MCF 10A (cell line): ENCODE data around the gene REXO4. TPM values are rescaled to one million over a fixed set of nuclear protein-coding genes. Genes with fewer than 3 reads are reported as not detected.

ENCODE experiments used
- BruUV-seq: library from RNA; stranded (reverse); fragments of 400-500 nt; replicated peaks from 2 replicates; lab custom pipeline; 2021; lab: Mats Ljungman, UMichigan
- CTCF ChIA-PET: fragments of 300-600 bp; sonication (Branson Sonifier 250); formaldehyde crosslinking; extraction: SDS; loops from one replicate; lab custom pipeline; 2021; ENCODE audit warnings: antibody characterized with exemption, inconsistent platforms; lab: Yijun Ruan, JAX
- POLR2A ChIA-PET: fragments of 300-600, 350-650 bp; sonication (Branson Sonifier 250); formaldehyde crosslinking; extraction: SDS; loops from one replicate; lab custom pipeline; 2020; ENCODE audit warnings: antibody characterized with exemption, inconsistent platforms; lab: Yijun Ruan, JAX
- DNase-seq: peaks from one replicate; pipeline ENCODE4 v3.0.0-alpha.2; 2018; ENCODE audit not compliant: unreplicated experiment
- H3K27ac Mint-ChIP-seq: one replicate; pipeline ENCODE4 v1.8.0; 2022; ENCODE audit warnings: mild to moderate bottlenecking, low read depth, mixed read lengths; ENCODE audit not compliant: unreplicated experiment
- H3K27me3 Mint-ChIP-seq: one replicate; pipeline ENCODE4 v1.8.0; 2022; ENCODE audit warnings: mixed read lengths; ENCODE audit not compliant: insufficient read depth, unreplicated experiment
- H3K36me3 Mint-ChIP-seq: one replicate; pipeline ENCODE4 v1.8.0; 2022; ENCODE audit warnings: mild to moderate bottlenecking, moderate library complexity, mixed read lengths; ENCODE audit not compliant: insufficient read depth, unreplicated experiment
- H3K4me1 Mint-ChIP-seq: one replicate; pipeline ENCODE4 v1.8.0; 2022; ENCODE audit warnings: mixed read lengths; ENCODE audit not compliant: insufficient read depth, unreplicated experiment
- H3K4me3 Mint-ChIP-seq: one replicate; pipeline ENCODE4 v1.8.0; 2022; ENCODE audit warnings: mild to moderate bottlenecking, moderate library complexity, mixed read lengths; ENCODE audit not compliant: unreplicated experiment
- H3K9me3 Mint-ChIP-seq: one replicate; pipeline ENCODE4 v1.8.0; 2022; ENCODE audit warnings: mixed read lengths; ENCODE audit not compliant: unreplicated experiment
- intact Hi-C: fragments of 100-400 bp; cut with micrococcal nuclease; formaldehyde crosslinking; loops from 2 replicates; pipeline ENCODE4 v1.14.1; 2022
- total RNA-seq: library from RNA; stranded (reverse); gene quantifications from 2 replicates; pipeline ENCODE4 v1.2.3, GENCODE V29; 2022
- TF ChIP-seq, protein P1 (sequence below): fragments of 200-600 bp; IDR thresholded peaks from one replicate; pipeline ENCODE4 v1.8.0; 2022; ENCODE audit warnings: antibody characterized with exemption, mild to moderate bottlenecking; ENCODE audit not compliant: unreplicated experiment

REXO4 gene
- total RNA-seq, 1 experiment from 2014 or later: 38.1 TPM

DNA sequence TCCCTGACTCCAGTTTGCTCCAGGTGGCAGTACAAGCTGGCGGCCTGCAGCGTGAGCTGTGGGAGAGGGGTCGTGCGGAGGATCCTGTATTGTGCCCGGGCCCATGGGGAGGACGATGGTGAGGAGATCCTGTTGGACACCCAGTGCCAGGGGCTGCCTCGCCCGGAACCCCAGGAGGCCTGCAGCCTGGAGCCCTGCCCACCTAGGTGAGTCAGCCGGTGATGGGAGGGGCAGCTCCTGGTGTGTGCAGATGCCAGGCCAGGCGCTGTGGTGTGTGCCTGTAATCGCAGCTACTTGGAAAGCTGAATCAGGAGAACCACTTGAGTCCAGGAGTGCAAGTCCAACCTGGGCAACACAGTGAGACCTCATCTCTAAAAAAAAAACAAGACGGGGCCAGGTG lies 31.9 kb upstream of the REXO4 start:
- Mint-ChIP-seq H3K4me1 (no peaks in the 10 kb centered on the region), H3K9me3 (no peaks in the 10 kb centered on the region), H3K27ac (no peak overlapping the region), H3K27me3 (peaks cover 15% of the 10 kb centered on the region), H3K36me3 (no peaks in the 10 kb centered on the region), H3K4me3 (no peak overlapping the region)
- ChIA-PET POLR2A (interaction anchor here (1.0 to 1.3 kb wide), 2 partner anchors 10 to 14 kb away, joined by 3 to 7 read pairs; partner anchors contain the start of gene CACFD1), CTCF (interaction anchor here (1.0 to 1.8 kb wide), 2 partner anchors 13 to 20 kb away, joined by 3 to 4 read pairs; no protein-coding TSS in a partner anchor)
- no TSS peak for BruUV-seq
- intact Hi-C loops: no loop called here
- TF ChIP-seq, protein P1, sequence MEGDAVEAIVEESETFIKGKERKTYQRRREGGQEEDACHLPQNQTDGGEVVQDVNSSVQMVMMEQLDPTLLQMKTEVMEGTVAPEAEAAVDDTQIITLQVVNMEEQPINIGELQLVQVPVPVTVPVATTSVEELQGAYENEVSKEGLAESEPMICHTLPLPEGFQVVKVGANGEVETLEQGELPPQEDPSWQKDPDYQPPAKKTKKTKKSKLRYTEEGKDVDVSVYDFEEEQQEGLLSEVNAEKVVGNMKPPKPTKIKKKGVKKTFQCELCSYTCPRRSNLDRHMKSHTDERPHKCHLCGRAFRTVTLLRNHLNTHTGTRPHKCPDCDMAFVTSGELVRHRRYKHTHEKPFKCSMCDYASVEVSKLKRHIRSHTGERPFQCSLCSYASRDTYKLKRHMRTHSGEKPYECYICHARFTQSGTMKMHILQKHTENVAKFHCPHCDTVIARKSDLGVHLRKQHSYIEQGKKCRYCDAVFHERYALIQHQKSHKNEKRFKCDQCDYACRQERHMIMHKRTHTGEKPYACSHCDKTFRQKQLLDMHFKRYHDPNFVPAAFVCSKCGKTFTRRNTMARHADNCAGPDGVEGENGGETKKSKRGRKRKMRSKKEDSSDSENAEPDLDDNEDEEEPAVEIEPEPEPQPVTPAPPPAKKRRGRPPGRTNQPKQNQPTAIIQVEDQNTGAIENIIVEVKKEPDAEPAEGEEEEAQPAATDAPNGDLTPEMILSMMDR: no peak
- DNase-seq: peak; percentile 79

DNA sequence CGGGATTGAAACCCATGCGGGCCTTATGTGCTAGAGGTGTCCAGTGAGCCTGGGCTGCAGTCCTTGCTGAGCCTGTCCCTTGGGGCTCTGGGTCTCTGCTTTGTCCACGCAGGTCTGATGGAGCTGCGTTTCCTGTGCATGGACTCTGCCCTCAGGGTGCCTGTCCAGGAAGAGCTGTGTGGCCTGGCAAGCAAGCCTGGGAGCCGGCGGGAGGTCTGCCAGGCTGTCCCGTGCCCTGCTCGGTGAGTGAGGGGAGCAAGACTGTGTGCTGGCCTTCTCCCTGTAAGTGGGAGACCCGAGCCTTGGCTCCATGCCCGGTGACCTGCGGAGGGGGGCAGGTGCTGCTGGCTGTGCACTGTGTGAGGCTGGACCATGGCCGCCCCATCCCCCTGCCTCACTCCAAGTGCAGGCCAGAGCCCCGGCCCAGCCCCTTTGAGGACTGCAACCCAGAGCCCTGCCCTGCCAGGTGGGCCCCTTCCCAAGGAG lies 30.7 kb upstream of the REXO4 start:
- Mint-ChIP-seq H3K9me3 (no peaks in the 10 kb centered on the region), H3K27me3 (peaks cover 15% of the 10 kb centered on the region), H3K4me3 (no peak overlapping the region), H3K36me3 (no peaks in the 10 kb centered on the region), H3K4me1 (no peaks in the 10 kb centered on the region), H3K27ac (no peak overlapping the region)
- ChIA-PET POLR2A (no interaction called here), CTCF (interaction anchor here (0.6 kb wide), 1 partner anchor 46 kb away, joined by 3 read pairs; no protein-coding TSS in a partner anchor)
- TF ChIP-seq, protein P1: no peak
- BruUV-seq: no TSS peak
- DNase-seq: no peak
- intact Hi-C loops: no loop called here

DNA sequence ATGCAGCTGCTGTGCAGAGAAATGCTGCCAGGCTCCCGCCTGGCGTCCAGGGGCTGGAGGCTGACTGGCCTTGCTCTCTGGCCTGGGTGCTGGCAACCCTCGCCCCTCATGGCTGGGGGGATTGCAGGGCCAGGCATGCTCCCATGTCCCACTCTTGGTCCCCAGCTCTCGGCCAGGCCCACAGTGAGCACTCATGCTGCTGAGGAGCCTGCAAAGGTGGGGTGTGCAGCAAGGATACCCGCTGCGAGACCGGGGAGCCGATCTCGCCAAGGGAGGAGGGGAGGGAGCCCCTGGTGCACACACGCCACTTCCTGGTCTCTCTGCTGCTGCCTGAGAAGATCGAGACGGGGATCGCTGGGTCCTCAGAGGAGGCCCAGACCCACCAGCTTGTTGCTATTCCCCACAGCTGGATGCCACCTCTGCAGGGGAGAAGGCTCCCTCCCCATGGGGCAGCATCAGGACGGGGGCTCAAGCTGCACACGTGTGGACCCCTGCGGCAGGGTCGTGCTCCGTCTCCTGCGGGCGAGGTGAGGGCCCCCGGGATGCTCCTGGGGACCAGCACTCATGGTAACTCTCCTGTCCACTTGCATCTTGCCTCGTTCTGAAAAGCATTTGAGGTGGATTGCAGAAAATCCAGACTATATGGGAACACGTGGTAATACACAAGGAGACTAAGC lies 27.6 kb upstream of the REXO4 start:
- no peak overlapping the region for H3K4me3 Mint-ChIP-seq
- POLR2A ChIA-PET: interaction anchor here (1.5 to 1.8 kb wide), 2 partner anchors 14 to 69 kb away, joined by 5 read pairs; partner anchors contain the start of gene CACFD1
- no peak for DNase-seq
- no peak overlapping the region for H3K27ac Mint-ChIP-seq
- CTCF ChIA-PET: interaction anchor here (1.4 to 1.6 kb wide), 2 partner anchors 8 to 25 kb away, joined by 3 to 4 read pairs; no protein-coding TSS in a partner anchor
- no peaks in the 10 kb centered on the region for H3K9me3 Mint-ChIP-seq
- TF ChIP-seq, protein P1: no peak
- no peaks in the 10 kb centered on the region for H3K36me3 Mint-ChIP-seq
- intact Hi-C loops: no loop called here
- no peaks in the 10 kb centered on the region for H3K4me1 Mint-ChIP-seq
- peaks cover 15% of the 10 kb centered on the region for H3K27me3 Mint-ChIP-seq
- no TSS peak for BruUV-seq

DNA sequence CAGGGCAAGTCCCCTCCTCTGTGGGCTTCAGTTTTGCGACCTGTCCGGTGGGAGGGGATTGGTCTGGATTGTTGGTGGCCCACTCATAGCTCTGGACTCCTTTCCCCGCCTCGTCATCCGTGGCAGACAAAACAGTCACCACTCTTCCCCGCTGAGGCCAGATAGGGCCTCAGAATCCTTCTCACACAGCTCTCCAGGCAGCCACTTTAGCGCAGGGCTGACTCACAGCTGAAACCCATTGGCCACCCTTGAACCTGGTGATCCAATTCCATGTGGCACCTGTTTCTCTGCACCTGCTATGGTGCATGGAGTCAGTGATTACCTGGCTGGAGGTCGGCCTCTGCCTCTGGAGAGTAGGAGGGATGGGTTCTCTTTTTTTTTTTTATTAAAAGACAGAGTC lies 26.2 kb upstream of the REXO4 start:
- CTCF ChIA-PET: interaction anchor here (0.5 to 1.6 kb wide), 3 partner anchors 10 to 355 kb away, joined by 3 read pairs; no protein-coding TSS in a partner anchor
- no peak overlapping the region for H3K27ac Mint-ChIP-seq

More for the DNA sequence above, 26.2 kb upstream of the REXO4 start:
- TF ChIP-seq, protein P1: no peak
- intact Hi-C loops: no loop called here
- Mint-ChIP-seq H3K27me3 (peaks cover 15% of the 10 kb centered on the region), H3K4me3 (no peak overlapping the region), H3K36me3 (no peaks in the 10 kb centered on the region), H3K4me1 (no peaks in the 10 kb centered on the region), H3K9me3 (no peaks in the 10 kb centered on the region)
- BruUV-seq: no TSS peak
- no peak for DNase-seq
- POLR2A ChIA-PET: no interaction called here
